GM12878 (cell line): Measurements from ENCODE around the gene NPLOC4. TPM values are rescaled to one million over a fixed set of nuclear protein-coding genes. Genes with fewer than 3 reads are reported as not detected.

Experiments
- ATAC-seq: fragments of 200-7000 bp; cut with Tn5 transposase; 3 replicates; pipeline ENCODE4 v1.9.1; 2020; ENCODE audit warnings: mild to moderate bottlenecking, moderate library complexity
- BruUV-seq: library from RNA; stranded (reverse); fragments of 400-500 nt; replicated peaks from 2 replicates; lab custom pipeline; 2021; lab: Mats Ljungman, UMichigan
- CTCF ChIA-PET: fragments of 300-600 bp; sonication (Branson Sonifier 250); formaldehyde crosslinking; extraction: SDS; loops from one replicate; lab custom pipeline; 2021; ENCODE audit warnings: inconsistent platforms; lab: Yijun Ruan, JAX
- POLR2A ChIA-PET: fragments of 350-600 bp; formaldehyde crosslinking; extraction: SDS; loops from one replicate; lab custom pipeline; 2021; ENCODE audit warnings: inconsistent platforms; lab: Charles Lee
- RAD21 ChIA-PET: fragments of 300-600 bp; sonication (Branson Sonifier 250); formaldehyde crosslinking; loops from one replicate; lab custom pipeline; 2023; ENCODE audit warnings: antibody characterized with exemption; ENCODE audit not compliant: unreplicated experiment; lab: Charles Lee
- SMC1A ChIA-PET: fragments of 300-600 bp; sonication (Branson Sonifier 250); formaldehyde crosslinking; loops from one replicate; lab custom pipeline; 2023; ENCODE audit not compliant: unreplicated experiment, uncharacterized antibody; lab: Charles Lee
- DNase-seq: peaks from one replicate; pipeline ENCODE4 v3.0.0-alpha.2; 2011; ENCODE audit warnings: low read depth, low spot score
- FAIRE-seq: peaks from 3 replicates; lab custom pipeline; 2011; peaks lifted over from hg19 to GRCh38; lab: Jason Lieb, UNC
- H2AFZ ChIP-seq: 2 replicates; pipeline ENCODE4 v1.6.0; 2011; ENCODE audit warnings: low read depth, low read length, control low read depth; ENCODE audit not compliant: control insufficient read depth
- H3K27ac ChIP-seq: 2 replicates; pipeline ENCODE4 v1.5.1; 2011; ENCODE audit warnings: control low read depth; ENCODE audit not compliant: control insufficient read depth, insufficient read depth
- H3K27me3 ChIP-seq, 2 experiments: replicated peaks in 1 of 2; 2 replicates each; pipeline versions ENCODE4 v1.6.0 to v1.6.1; 2011; ENCODE audit warnings: low read length in 1 of 2; ENCODE audit not compliant: control insufficient read depth in 2 of 2, insufficient read depth in 2 of 2
- H3K36me3 ChIP-seq, 2 experiments: 2 replicates each; pipeline ENCODE4 v1.5.1; 2011; ENCODE audit warnings: low read length in 1 of 2; ENCODE audit not compliant: control insufficient read depth in 2 of 2, insufficient read depth in 2 of 2
- H3K4me1 ChIP-seq: 2 replicates; pipeline ENCODE4 v1.6.1; 2011; ENCODE audit warnings: mild to moderate bottlenecking, low read length, moderate library complexity, mixed read lengths; ENCODE audit not compliant: control insufficient read depth, insufficient read depth
- H3K4me2 ChIP-seq: 2 replicates; pipeline ENCODE4 v1.6.0; 2011; ENCODE audit warnings: control low read depth; ENCODE audit not compliant: control insufficient read depth, insufficient read depth
- H3K4me3 ChIP-seq: fragments of 200-600 bp; sonication (generic); 2 replicates; pipeline ENCODE4 v1.5.1; 2016
- H3K79me2 ChIP-seq: 2 replicates; pipeline ENCODE4 v1.6.0; 2011; ENCODE audit warnings: low read length; ENCODE audit not compliant: control insufficient read depth, insufficient read depth
- H3K9ac ChIP-seq: 2 replicates; pipeline ENCODE4 v1.8.0; 2011; ENCODE audit warnings: low read length, control low read depth, mixed read lengths; ENCODE audit not compliant: control insufficient read depth, insufficient read depth
- H3K9me3 ChIP-seq: replicated peaks from 3 replicates; pipeline ENCODE4 v1.5.1; 2011; ENCODE audit warnings: mild to moderate bottlenecking, low read length; ENCODE audit not compliant: control insufficient read depth, insufficient read depth
- H4K20me1 ChIP-seq: 2 replicates; pipeline ENCODE4 v1.6.0; 2011; ENCODE audit not compliant: control insufficient read depth, insufficient read depth
- ATF2 ChIP-seq: IDR thresholded peaks from 2 replicates; pipeline ENCODE4 v1.6.1; 2012; ENCODE audit warnings: low read length, inconsistent platforms
- CBX5 ChIP-seq: sonication (generic); IDR thresholded peaks from 2 replicates; pipeline ENCODE4 v1.6.1; 2016; ENCODE audit warnings: low read depth, moderate library complexity, mild to moderate bottlenecking, inconsistent platforms
- E2F4 ChIP-seq: IDR thresholded peaks from 2 replicates; pipeline ENCODE4 v1.6.1; 2012; ENCODE audit warnings: low read depth, low read length, improper control_type of control experiment
- MYC ChIP-seq: IDR thresholded peaks from 2 replicates; pipeline ENCODE4 v1.6.1; 2011; ENCODE audit warnings: mild to moderate bottlenecking, low read length, moderate library complexity, inconsistent platforms; ENCODE audit not compliant: insufficient read depth, insufficient replicate concordance, insufficient read length, severe bottlenecking
- NFIC ChIP-seq: IDR thresholded peaks from 2 replicates; pipeline ENCODE4 v1.6.1; 2012; ENCODE audit warnings: low read depth, mild to moderate bottlenecking, inconsistent platforms, low read length, moderate library complexity
- NR2C1 ChIP-seq: fragments of 450-650 bp; IDR thresholded peaks from 2 replicates; pipeline ENCODE4 v1.6.1; 2017; ENCODE audit warnings: antibody characterized with exemption, mild to moderate bottlenecking, moderate library complexity
- PBX3 ChIP-seq: IDR thresholded peaks from 2 replicates; pipeline ENCODE4 v1.6.1; 2011; ENCODE audit warnings: mild to moderate bottlenecking, low read depth, low read length, moderate library complexity; ENCODE audit not compliant: insufficient replicate concordance
- POLR2A ChIP-seq: IDR thresholded peaks from 2 replicates; pipeline ENCODE4 v1.6.1; 2011; ENCODE audit warnings: low read depth, mild to moderate bottlenecking, low read length
- RBBP5 ChIP-seq: fragments of 200-600 bp; sonication (generic); conservative IDR thresholded peaks from 2 replicates; pipeline ENCODE4 v1.6.1; 2016
- SKIL ChIP-seq: fragments of 450-650 bp; IDR thresholded peaks from 2 replicates; pipeline ENCODE4 v1.6.1; 2017; ENCODE audit warnings: mild to moderate bottlenecking, low read depth, inconsistent platforms; ENCODE audit not compliant: poor library complexity, severe bottlenecking
- SPI1 ChIP-seq: IDR thresholded peaks from 2 replicates; pipeline ENCODE4 v1.6.1; 2011; ENCODE audit warnings: low read depth, mild to moderate bottlenecking, low read length, moderate library complexity, borderline replicate concordance; ENCODE audit not compliant: insufficient read depth
- SRF ChIP-seq, 2 experiments: IDR thresholded peaks; 2 replicates each; pipeline ENCODE4 v1.6.1; 2011; ENCODE audit warnings: low read depth in 2 of 2, low read length in 2 of 2, mild to moderate bottlenecking in 1 of 2, moderate library complexity in 1 of 2
- ZNF274 ChIP-seq: IDR thresholded peaks from one replicate; pipeline ENCODE4 v1.8.0; 2011; ENCODE audit not compliant: insufficient read length, insufficient read depth
- WGBS: methylation state at CpG from one replicate; pipeline ENCODE4 v1.1.6; 2016; ENCODE audit warnings: low lambda C conversion rate; ENCODE audit not compliant: insufficient replicate concordance, insufficient coverage; ENCODE audit errors: missing lambda C conversion rate; 5-methylcytosine and 5-hydroxymethylcytosine counted together
- in situ Hi-C: fragments of 300-500 bp; cut with MboI; formaldehyde crosslinking; loops from 9 replicates; pipeline ENCODE4 v1.14.3; 2018; ENCODE audit warnings: mixed read lengths
- intact Hi-C: fragments of 100-400 bp; cut with micrococcal nuclease; formaldehyde crosslinking; loops from one replicate; pipeline ENCODE4 v1.14.2; 2022; ENCODE audit not compliant: unreplicated experiment
- polyA plus RNA-seq, 11 experiments: library from polyadenylated mRNA; depleted of rRNA in 4 of 11; unstranded in 6 of 11; stranded (reverse) in 5 of 11; fragments of >200 nt; fragmentation: Nextera tagmentation in 4 of 11; fragmentation: Illumina TruSeq in 1 of 11; extraction: Ambion mirVana in 4 of 11; extraction: Trizol in 1 of 11; gene quantifications; 1 replicate in 1 of 11; 2 replicates in 10 of 11; pipeline versions ENCODE4 v1.2.1 to v1.2.3, GENCODE V29; 2011 to 2016; ENCODE audit warnings: inconsistent platforms in 2 of 11, missing spikeins in 2 of 11, low read depth in 1 of 11
- total RNA-seq, 4 experiments: library from RNA; depleted of rRNA in 3 of 4; stranded (reverse); fragments of >200 nt in 3 of 4; fragmentation: Illumina TruSeq in 1 of 4; extraction: Trizol in 1 of 4; gene quantifications; 2 replicates each; pipeline versions ENCODE4 v1.2.1 to v1.2.3, GENCODE V29; 2013 to 2021
- TF ChIP-seq, protein P1 (sequence below): fragments of 450-650 bp; IDR thresholded peaks from 2 replicates; pipeline ENCODE4 v1.6.1; 2016; ENCODE audit warnings: mild to moderate bottlenecking

NPLOC4 gene
- total and polyA plus RNA-seq, 10 of the 15 experiments (the other 5 are each of a cell fraction or from before 2014, with no cell fraction given) = 1.5 to 83.7 (median 45.8) TPM

- TF ChIP-seq ATF2 (no peak), NR2C1 (no peak), MYC (no peak)
- TF ChIP-seq, all 136 proteins: peak for 0
Measured at GRCh38 chr17:81644976-81645952, 8.4 kb upstream of the NPLOC4 start (continued).

- DNase-seq (no peak), FAIRE-seq (no peak), ATAC-seq (no peak)
- Histone ChIP-seq H3K4me3 (no peak overlapping the region), H2AFZ (no peak overlapping the region), H3K4me1 (no peaks in the 10 kb centered on the region), H3K27me3 (no peaks in the 10 kb centered on the region; a peak in 2 of 4 replicates), H3K9me3 (peaks cover 6% of the 10 kb centered on the region; the same call in 2 of the 3 replicates), H3K27ac (no peak overlapping the region), H3K79me2 (no peaks in the 10 kb centered on the region), H3K9ac (no peak overlapping the region), H3K36me3 (no peaks in the 10 kb centered on the region), H3K4me2 (no peak overlapping the region), H4K20me1 (no peaks in the 10 kb centered on the region)
- CTCF ChIA-PET = no interaction called here
- no peak for TF ChIP-seq NFIC
- TF ChIP-seq, protein P1, sequence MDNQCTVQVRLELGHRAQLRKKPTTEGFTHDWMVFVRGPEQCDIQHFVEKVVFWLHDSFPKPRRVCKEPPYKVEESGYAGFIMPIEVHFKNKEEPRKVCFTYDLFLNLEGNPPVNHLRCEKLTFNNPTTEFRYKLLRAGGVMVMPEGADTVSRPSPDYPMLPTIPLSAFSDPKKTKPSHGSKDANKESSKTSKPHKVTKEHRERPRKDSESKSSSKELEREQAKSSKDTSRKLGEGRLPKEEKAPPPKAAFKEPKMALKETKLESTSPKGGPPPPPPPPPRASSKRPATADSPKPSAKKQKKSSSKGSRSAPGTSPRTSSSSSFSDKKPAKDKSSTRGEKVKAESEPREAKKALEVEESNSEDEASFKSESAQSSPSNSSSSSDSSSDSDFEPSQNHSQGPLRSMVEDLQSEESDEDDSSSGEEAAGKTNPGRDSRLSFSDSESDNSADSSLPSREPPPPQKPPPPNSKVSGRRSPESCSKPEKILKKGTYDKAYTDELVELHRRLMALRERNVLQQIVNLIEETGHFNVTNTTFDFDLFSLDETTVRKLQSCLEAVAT = no peak
- TF ChIP-seq SRF (IDR thresholded peaks at IDR 0.05; ENCODE audit: low read depth in 2 of 2, low read length in 2 of 2) = no peak
- TF ChIP-seq PBX3 = no peak
- no peak for TF ChIP-seq SKIL
- TF ChIP-seq CBX5 = no peak
- no peak for TF ChIP-seq SPI1
- TF ChIP-seq RBBP5 = no peak
- no peak for TF ChIP-seq POLR2A
- no peak for TF ChIP-seq E2F4
- TF ChIP-seq ZNF274 = no peak
- 65% methylated on average over 15 of the region's 15 CpGs for WGBS
- RAD21 ChIA-PET = no interaction called here
- POLR2A ChIA-PET = interaction anchor here (0.5 kb wide), 1 partner anchor 203 kb away, joined by 3 read pairs; no protein-coding TSS in a partner anchor
- intact Hi-C loops = no loop called here
- no TSS peak for BruUV-seq
- SMC1A ChIA-PET = no interaction called here
- in situ Hi-C loops = no loop called here
Measured at GRCh38 chr17:81644496-81644895, 7.6 kb upstream of the NPLOC4 start.
